Hematopoietic multipotent progenitor cell treated with erythropoietin and hydrocortisone succinate and interleukin-3 and kit ligand, for 8 days (in vitro differentiated cells): ENCODE data around the gene GLIPR1L1.
"Not testable (repeated sequence)": the region's sequence is repeated elsewhere in the genome, so short reads cannot be mapped to it uniquely, and the experiment has no call there.

Experiments
- DNase-seq: peaks from one replicate; pipeline ENCODE4 v3.0.0-alpha.2; 2015

GLIPR1L1 gene

GRCh38 chr12:75334384-75335030, at the start of gene GLIPR1L1:
GLIPR1L1 (plus strand) TSS chr12:75334670; CDS start chr12:75334729, 59 bp downstream.
- DNase-seq = peak; percentile 87

- no peak for DNase-seq
These were observed 45.6 kb upstream of the GLIPR1L1 start for GRCh38 chr12:75288860-75289259.

- peak; percentile 26 for DNase-seq
These were observed 44.7 kb upstream of the GLIPR1L1 start for GRCh38 chr12:75289753-75290152.

- no peak for DNase-seq
These were observed 43.5 kb upstream of the GLIPR1L1 start for GRCh38 chr12:75291014-75291413.

- DNase-seq = peak; percentile 86
These were observed 40.1 kb upstream of the GLIPR1L1 start for GRCh38 chr12:75294336-75294735.

GRCh38 chr12:75294797-75295196, 39.7 kb upstream of the GLIPR1L1 start:
- no peak for DNase-seq

- DNase-seq = no peak
These were observed 32.2 kb upstream of the GLIPR1L1 start for GRCh38 chr12:75302225-75302624.

GRCh38 chr12:75302781-75303180, 31.7 kb upstream of the GLIPR1L1 start:
- DNase-seq = no peak

GRCh38 chr12:75305412-75306332, 28.8 kb upstream of the GLIPR1L1 start:
- DNase-seq = no peak

- no peak for DNase-seq
These were observed 26.2 kb upstream of the GLIPR1L1 start for GRCh38 chr12:75308279-75308678.

- DNase-seq = no peak
These were observed 23.1 kb upstream of the GLIPR1L1 start for GRCh38 chr12:75311369-75311768.

GRCh38 chr12:75315518-75315917, 19.0 kb upstream of the GLIPR1L1 start:
- no peak for DNase-seq

GRCh38 chr12:75317784-75318183, 16.7 kb upstream of the GLIPR1L1 start:
- DNase-seq = peak; percentile 85

GRCh38 chr12:75322464-75322863, 12.0 kb upstream of the GLIPR1L1 start:
- DNase-seq = no peak

GRCh38 chr12:75323663-75324062, 10.8 kb upstream of the GLIPR1L1 start:
- DNase-seq = no peak

- no peak for DNase-seq
These were observed 6.8 kb upstream of the GLIPR1L1 start for GRCh38 chr12:75327642-75328041.

- peak; percentile 84 for DNase-seq
These were observed 4.3 kb upstream of the GLIPR1L1 start, which contains the start of gene CAPS2 for GRCh38 chr12:75329918-75330826. CAPS2 (minus strand) TSS chr12:75330324; CDS start chr12:75326498, 3,826 bp downstream.

GRCh38 chr12:75337905-75338304, 3.4 kb downstream of the GLIPR1L1 start:
- DNase-seq = no peak

- DNase-seq = no peak
These were observed 7.4 kb downstream of the GLIPR1L1 start for GRCh38 chr12:75341873-75342272.

GRCh38 chr12:75345531-75345930, 11.1 kb downstream of the GLIPR1L1 start:
- DNase-seq = no peak

- DNase-seq = not testable (repeated sequence)
These were observed 11.7 kb downstream of the GLIPR1L1 start for GRCh38 chr12:75346215-75346614.

- DNase-seq = no peak
These were observed 15.5 kb downstream of the GLIPR1L1 start for GRCh38 chr12:75349946-75350345.

GRCh38 chr12:75350413-75350812, 15.9 kb downstream of the GLIPR1L1 start:
- DNase-seq = no peak
